Adrenal gland (tissue), 5 donors: ENCODE measurements around the gene ZSCAN23.

Experiments
- CTCF ChIP-seq, 6 experiments: fragments of 450-650 bp in 4 of 6; fragments of 200-600 bp in 2 of 6; sonication (generic) in 1 of 6; IDR thresholded peaks; 1 replicate in 5 of 6; 2 replicates in 1 of 6; pipeline versions ENCODE4 v1.5.1 to v1.8.0; 2016 to 2021; ENCODE audit warnings: antibody characterized with exemption in 6 of 6, mild to moderate bottlenecking in 2 of 6, moderate library complexity in 1 of 6
- POLR2A ChIP-seq, 2 donors: fragments of 450-650 bp; IDR thresholded peaks; one replicate each; pipeline ENCODE4 v1.6.1; 2017; ENCODE audit warnings: antibody characterized with exemption in 2 of 2, mild to moderate bottlenecking in 2 of 2, moderate library complexity in 1 of 2
- donor health status: DM: no; HTN: no; CAD: no.

GRCh38 chr6:28429781-28430180 lies 13.5 kb downstream of the ZSCAN23 start:
- TF ChIP-seq POLR2A (IDR thresholded peaks at IDR 0.05) (no peak), CTCF (IDR thresholded peaks at IDR 0.05) (no peak)
